GM19239 (cell line): Measurements from ENCODE around the gene PIR.

Experiments used
- DNase-seq: peaks from one replicate; pipeline ENCODE4 v3.0.0; 2011; ENCODE audit warnings: low spot score; ENCODE audit not compliant: insufficient read length
- FAIRE-seq: peaks from 2 replicates; lab custom pipeline; 2011; peaks lifted over from hg19 to GRCh38; lab: Jason Lieb, UNC

PIR gene

GRCh38 chrX:15493118-15493962 lies at the start of gene PIR:
Gene PIR, minus strand, starts transcription at chrX:15493333. Its CDS starts 2,076 bp downstream, at chrX:15491257.
- DNase-seq (peak; percentile 36), FAIRE-seq (peak; percentile 91)

- no peak for DNase-seq
- no peak for FAIRE-seq
These were observed 37.2 kb upstream of the PIR start for GRCh38 chrX:15530318-15530717.

GRCh38 chrX:15529165-15529564 lies 36.0 kb upstream of the PIR start:
- FAIRE-seq, result no peak
- DNase-seq, result no peak

GRCh38 chrX:15525664-15526416 lies 32.7 kb upstream of the PIR start:
- DNase-seq, result no peak
- no peak for FAIRE-seq

GRCh38 chrX:15524417-15524816 lies 31.3 kb upstream of the PIR start:
- DNase-seq (no peak), FAIRE-seq (no peak)

GRCh38 chrX:15523088-15523487 lies 30.0 kb upstream of the PIR start:
- DNase-seq (no peak), FAIRE-seq (peak; percentile 28)

- FAIRE-seq (no peak), DNase-seq (no peak)
These were observed 29.3 kb upstream of the PIR start for GRCh38 chrX:15522464-15522863.

GRCh38 chrX:15515931-15516330 lies 22.8 kb upstream of the PIR start:
- no peak for FAIRE-seq
- DNase-seq, result no peak

GRCh38 chrX:15514279-15514678 lies 21.1 kb upstream of the PIR start:
- DNase-seq (no peak), FAIRE-seq (no peak)

- FAIRE-seq (no peak), DNase-seq (no peak)
These were observed 19.4 kb upstream of the PIR start for GRCh38 chrX:15512401-15512965.

GRCh38 chrX:15511563-15511962 lies 18.4 kb upstream of the PIR start:
- FAIRE-seq (no peak), DNase-seq (no peak)

GRCh38 chrX:15509845-15510244 lies 16.7 kb upstream of the PIR start:
- peak; percentile 48 for FAIRE-seq
- DNase-seq, result no peak

GRCh38 chrX:15507005-15507404 lies 13.9 kb upstream of the PIR start:
- DNase-seq (no peak), FAIRE-seq (no peak)

- no peak for FAIRE-seq
- DNase-seq, result no peak
These were observed 12.0 kb upstream of the PIR start for GRCh38 chrX:15505101-15505500.

- FAIRE-seq, result no peak
- DNase-seq, result no peak
These were observed 11.5 kb upstream of the PIR start for GRCh38 chrX:15504661-15505060.

GRCh38 chrX:15501506-15501905 lies 8.4 kb upstream of the PIR start:
- FAIRE-seq, result no peak
- DNase-seq, result no peak

GRCh38 chrX:15500497-15500966 lies 7.4 kb upstream of the PIR start, which contains the start of gene BMX:
Gene BMX, plus strand, starts transcription at chrX:15500807. Its CDS starts 7,547 bp downstream, at chrX:15508354.
- FAIRE-seq, result no peak
- no peak for DNase-seq

- FAIRE-seq (no peak), DNase-seq (no peak)
These were observed 6.8 kb upstream of the PIR start for GRCh38 chrX:15499976-15500375.

GRCh38 chrX:15498741-15499140 lies 5.6 kb upstream of the PIR start:
- no peak for DNase-seq
- FAIRE-seq, result no peak

- FAIRE-seq (peak; percentile 75), DNase-seq (peak; percentile 5)
These were observed 4.7 kb upstream of the PIR start for GRCh38 chrX:15497865-15498264.

GRCh38 chrX:15496824-15497223 lies 3.7 kb upstream of the PIR start:
- DNase-seq (no peak), FAIRE-seq (no peak)
